Suprapubic skin (tissue), 3 donors: Measurements from ENCODE around the gene DND1.

Experiments used
- POLR2A ChIP-seq, 2 donors: fragments of 450-650 bp; IDR thresholded peaks; one replicate each; pipeline ENCODE4 v1.6.1; 2017; ENCODE audit warnings: antibody characterized with exemption in 2 of 2, mild to moderate bottlenecking in 2 of 2, moderate library complexity in 2 of 2
- TF ChIP-seq, protein P1 (sequence below), 2 donors: fragments of 200-600 bp in 1 of 2; fragments of 450-650 bp in 1 of 2; sonication (generic) in 1 of 2; IDR thresholded peaks; one replicate each; pipeline ENCODE4 v1.5.1; 2016 to 2019; ENCODE audit warnings: antibody characterized with exemption in 2 of 2, mild to moderate bottlenecking in 1 of 2, moderate library complexity in 1 of 2

DNA sequence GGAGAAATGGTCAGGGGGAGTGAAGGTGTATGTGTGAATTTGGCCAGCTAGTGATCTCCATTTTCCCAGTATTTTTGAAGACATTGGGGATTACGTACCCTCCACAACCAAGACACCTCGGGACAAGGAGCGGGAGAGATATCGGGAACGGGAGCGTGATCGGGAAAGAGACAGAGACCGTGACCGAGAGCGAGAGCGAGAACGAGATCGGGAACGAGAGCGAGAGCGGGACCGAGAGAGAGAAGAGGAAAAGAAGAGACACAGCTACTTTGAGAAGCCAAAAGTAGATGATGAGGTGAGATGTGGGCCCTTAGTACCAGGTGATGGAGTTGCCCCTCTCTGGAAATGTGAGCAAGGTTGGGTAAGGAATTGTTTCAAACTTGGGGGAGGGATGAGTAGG lies 14.5 kb downstream of the DND1 start:
- TF ChIP-seq, protein P1, sequence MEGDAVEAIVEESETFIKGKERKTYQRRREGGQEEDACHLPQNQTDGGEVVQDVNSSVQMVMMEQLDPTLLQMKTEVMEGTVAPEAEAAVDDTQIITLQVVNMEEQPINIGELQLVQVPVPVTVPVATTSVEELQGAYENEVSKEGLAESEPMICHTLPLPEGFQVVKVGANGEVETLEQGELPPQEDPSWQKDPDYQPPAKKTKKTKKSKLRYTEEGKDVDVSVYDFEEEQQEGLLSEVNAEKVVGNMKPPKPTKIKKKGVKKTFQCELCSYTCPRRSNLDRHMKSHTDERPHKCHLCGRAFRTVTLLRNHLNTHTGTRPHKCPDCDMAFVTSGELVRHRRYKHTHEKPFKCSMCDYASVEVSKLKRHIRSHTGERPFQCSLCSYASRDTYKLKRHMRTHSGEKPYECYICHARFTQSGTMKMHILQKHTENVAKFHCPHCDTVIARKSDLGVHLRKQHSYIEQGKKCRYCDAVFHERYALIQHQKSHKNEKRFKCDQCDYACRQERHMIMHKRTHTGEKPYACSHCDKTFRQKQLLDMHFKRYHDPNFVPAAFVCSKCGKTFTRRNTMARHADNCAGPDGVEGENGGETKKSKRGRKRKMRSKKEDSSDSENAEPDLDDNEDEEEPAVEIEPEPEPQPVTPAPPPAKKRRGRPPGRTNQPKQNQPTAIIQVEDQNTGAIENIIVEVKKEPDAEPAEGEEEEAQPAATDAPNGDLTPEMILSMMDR (IDR thresholded peaks at IDR 0.05) = no peak
- TF ChIP-seq POLR2A (IDR thresholded peaks at IDR 0.05) = no peak
